Activated naive CD4-positive, alpha-beta T cell treated with anti-CD3 and anti-CD28 coated beads, Interleukin-2, amount 50 U/mL, for 16 hours (primary cell): Measurements from ENCODE around the gene BTG1.
A peak's percentile ranks its signal among the peaks of the same experiment; 100 is the strongest.
"Not testable (repeated sequence)": the region's sequence is repeated elsewhere in the genome, so short reads cannot be mapped to it uniquely, and the experiment has no call there.

Experiments
- DNase-seq: peaks from one replicate; pipeline ENCODE4 v3.0.0-alpha.2; 2020

BTG1 gene

DNA sequence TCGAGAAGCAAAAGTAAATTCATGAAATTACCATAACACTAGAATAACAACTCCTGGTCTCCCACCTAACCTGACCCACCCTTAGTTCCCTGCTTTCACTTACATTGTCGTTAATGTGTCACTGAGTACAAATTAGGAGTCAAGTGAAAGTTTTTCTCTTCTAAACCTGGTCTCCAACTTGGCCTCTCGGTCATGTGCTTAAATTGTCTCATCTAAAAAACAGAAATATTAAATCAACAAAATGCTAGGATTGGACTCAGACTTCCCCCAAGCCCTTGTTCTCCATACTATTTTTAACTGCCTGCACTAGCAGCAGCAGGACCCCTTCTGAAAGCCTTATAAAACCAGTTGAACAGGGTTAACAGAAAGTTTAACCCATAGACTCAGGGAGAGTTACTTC is 1.8 kb upstream of the BTG1 start:
- DNase-seq, result no peak

DNA sequence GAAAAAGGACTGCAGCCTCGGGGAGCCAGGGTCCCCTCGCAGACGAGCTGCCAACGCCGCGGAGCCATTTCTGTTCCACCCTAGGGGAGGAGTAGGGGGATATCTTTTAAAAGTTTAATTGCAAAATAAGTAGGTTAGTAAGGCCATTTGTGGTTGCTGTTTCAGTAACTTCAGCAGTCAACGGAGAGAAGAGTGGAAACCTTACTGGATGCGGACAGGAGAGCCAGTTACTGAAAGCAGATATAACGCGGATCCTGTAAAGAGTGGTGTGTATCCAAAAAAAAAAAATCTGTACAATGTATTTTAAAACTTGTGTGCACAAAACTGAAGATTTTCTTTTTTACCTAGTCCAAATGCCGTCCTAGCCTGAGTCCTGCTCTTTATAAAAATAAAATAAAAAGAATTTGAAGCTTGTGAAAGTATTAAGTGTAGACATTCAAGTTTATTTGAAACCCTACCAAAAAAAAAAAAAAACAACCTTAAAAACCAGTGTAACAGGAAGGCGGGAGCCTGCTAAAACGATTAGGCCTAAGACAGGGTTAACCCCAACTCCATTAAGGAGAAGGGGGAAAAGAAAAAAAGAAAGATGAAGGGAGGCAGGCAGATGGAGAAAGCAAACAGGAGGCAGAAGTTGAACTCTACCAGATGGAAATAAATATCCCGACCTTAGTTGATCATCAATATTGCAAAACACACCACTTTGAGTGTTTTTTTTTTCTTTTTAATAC is 1.0 kb upstream of the BTG1 start:
- DNase-seq, result no peak

DNA sequence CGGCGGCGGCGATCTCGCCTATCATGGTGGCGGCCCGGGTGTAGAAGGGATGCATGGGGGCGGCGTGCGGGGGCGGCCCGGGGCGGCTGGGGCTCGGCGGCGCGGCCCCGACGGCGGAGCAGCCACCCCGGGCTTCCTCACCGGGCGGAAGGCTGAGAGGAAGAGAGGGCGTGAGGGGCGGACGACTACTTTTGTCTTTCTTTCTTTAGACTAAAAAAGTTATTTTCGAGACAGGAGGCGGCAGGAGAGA is 240 bp downstream of the BTG1 start:
- DNase-seq, result no peak

DNA sequence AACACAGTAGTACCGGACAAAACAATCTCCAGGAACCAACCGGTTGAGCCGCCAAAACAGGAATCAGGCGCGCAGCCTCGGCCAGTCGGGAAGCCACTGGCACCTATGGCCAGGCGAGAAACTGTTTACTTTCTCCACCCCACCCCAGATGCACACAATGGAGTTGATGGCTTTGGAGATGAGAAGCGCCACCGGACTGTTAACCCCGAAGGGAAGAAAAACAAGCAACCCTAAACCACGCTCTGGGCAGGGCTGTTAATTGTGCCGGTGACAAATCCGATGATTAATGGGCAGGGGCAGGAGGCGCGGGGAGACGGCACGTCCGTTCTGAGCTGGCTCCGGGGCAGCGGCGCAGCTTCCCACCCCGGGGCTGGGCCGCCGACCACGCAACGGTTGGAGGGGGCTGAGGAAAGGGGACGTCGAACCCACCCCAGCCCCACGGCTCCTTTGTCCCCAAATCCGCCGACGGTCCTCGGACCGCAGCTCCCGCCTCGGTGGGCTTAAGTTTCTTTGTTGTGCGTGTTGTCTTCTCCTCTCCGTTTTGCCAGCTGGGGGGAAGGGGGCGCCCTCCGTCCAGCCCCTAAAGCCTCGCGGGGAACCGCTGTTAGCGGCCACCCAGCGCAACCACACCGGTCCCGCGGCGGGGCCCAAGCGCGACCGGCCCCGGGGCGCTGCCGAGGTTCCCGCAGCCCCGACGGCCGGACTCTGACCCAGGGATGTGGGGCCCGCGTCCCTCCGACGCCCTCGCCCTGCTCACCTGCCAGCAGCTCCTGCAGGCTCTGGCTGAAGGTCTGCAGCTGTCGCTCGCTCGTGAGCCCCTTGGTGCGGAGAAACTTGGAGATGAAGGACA is 790 bp downstream of the BTG1 start:
- DNase-seq, result peak; percentile 42

DNA sequence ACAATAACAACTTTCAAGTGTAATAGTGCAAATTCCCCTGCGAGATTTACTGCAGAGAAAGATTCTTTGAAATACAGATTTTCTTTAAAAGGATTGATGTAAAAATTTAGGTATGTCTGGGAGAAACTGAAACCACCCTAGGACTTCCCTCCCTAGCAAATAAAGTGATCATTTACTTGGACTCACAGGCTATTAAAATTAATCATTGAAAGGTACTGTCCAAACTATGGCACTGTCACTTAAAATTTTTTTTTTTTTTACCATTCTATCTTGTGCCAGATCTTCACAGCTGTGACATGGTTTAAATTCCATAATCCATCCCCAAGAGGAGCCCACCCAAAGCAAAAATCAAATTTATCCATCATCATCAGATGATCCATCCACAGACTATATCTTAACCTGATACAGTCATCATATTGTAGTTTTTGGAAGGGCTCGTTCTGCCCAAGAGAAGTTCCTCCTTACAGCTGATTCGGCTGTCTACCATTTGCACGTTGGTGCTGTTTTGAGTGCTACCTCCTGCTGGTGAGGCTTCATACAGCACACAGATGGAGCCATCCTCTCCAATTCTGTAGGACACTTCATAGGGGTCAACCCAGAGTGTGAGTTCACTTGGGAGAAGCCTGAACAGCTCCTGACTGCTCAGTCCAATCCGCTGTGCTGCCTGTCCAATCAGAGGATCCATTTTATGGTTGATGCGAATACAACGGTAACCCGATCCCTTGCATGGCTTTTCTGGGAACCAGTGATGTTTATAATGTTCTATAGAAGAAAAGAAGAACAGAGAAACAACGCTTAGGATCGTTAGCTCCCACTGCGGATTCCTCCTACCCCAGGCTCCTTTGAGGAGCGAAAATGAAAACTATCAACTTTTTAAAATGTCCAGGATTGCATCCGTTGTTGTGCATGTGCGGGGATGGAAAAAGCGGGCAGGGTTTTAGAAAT is 1.7 kb downstream of the BTG1 start:
- peak; percentile 66 for DNase-seq

DNA sequence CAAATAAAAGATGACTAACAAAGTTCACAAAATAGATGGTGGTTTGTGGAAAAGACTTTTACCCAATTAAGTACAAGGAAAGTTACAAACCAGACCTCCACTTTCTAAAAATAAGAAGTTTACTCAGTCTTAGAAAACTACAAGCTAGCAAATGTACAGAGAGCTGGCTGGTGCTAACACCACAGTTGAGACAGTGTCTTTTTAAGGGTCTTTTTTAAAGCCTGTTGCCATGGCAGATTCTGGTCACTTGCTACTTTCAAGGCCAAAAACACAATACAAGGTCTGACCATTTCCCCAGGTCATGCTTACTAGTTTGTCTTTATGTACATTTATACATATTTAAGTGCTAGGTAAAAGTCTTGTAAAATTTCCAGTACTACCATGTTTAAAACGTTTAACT is 2.4 kb downstream of the BTG1 start:
- DNase-seq, result no peak

DNA sequence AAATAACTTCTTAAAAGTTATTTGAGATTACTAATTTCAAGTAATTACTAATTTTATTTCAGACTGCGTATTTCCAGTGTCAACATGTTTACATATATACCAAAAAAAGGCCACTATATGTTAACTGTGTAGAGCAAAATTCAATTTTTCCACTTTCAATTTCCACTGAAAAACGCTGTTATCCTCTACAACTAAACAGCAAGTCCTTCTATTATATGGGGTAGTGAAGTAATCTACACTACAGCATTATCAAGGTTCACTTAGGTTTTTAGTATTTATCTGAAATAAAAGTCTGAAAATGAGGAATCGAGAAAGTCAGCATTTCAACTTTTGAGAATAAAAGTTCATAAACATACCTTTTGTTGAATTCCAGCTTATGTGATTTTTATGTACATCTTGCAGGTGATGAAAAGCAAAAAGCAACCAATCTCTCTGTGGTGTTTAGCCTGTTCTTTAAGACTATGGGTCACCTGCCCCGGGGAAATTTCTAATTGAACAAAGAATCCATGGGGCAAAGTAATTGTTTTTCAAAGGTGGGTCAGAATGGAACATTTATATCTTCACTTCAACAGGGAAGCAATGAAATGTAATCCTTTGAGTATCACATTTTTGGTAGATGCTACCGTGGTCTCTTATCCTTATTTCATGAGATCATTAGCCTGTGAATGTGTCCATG is 3.3 kb downstream of the BTG1 start:
- DNase-seq, result no peak

DNA sequence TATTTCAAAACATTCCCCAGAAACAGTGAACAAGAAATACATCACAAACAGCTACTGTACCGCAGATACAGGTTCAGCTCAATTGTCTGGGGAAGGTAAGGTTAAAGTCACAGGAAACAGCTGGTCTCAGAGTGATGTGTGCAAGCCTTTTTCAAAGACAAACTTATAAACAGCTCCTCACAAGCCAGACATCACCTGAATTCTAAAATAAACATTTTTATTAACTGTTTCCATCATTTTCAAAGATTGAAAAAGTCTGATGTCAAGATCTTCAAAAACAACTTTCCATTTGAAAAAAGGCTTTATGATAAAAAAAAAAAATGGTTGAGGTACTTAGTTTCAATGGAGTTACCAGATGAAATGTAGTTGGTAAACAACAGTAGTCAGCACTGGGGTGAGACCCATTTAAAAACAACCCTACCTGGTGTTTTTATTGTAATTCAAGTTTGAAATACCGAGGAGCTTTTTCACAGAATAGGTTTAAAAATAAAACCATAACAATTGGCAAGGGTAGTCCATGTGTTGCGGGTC is 4.0 kb downstream of the BTG1 start:
- DNase-seq, result no peak

DNA sequence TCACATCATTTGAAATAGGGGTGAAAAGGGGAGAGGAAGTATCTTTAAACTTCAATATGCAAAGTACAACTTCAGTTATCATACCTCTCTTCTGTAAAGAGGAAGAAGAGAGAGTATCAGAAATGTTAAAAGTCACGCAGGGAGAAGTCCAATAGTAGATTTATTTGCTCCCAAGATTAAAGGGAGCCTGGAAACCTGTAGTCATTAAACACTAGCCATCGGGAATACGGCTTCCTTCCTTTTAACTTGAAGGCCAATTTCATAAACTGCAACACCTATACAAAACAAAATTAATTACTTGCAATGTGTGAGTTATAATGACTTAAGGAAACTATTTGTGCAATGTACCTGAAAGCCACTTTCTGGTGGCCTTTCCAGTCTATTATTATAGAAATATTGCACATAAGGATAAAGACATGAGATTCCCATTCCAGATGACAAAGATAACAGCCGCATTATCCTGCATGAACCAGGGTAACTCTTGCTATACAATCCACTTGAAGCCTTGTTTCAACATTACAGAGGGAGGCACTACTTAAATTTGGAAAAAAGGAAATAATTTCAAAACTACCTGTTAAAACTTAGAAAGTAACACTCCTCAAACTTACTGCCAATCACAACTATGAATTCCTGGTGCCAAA is 4.6 kb downstream of the BTG1 start:
- DNase-seq, result no peak

DNA sequence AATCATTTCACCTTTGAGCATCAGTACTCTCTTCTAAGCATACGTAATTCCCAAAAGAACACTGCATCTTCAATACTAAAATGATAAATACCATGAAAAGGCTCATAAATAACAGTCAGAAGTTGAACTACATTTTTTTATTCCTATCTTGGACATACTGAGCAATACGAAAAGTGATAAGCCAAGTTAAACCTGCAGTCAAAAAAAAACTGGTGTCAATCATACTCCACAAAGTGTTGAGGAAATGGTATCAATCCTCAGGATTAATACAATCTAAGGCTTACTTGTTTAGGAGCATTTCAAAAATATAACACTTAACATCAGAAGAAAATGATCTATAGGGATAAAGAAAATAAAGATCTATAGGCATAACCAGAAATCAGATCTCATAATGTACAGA is 5.5 kb downstream of the BTG1 start:
- DNase-seq, result no peak

DNA sequence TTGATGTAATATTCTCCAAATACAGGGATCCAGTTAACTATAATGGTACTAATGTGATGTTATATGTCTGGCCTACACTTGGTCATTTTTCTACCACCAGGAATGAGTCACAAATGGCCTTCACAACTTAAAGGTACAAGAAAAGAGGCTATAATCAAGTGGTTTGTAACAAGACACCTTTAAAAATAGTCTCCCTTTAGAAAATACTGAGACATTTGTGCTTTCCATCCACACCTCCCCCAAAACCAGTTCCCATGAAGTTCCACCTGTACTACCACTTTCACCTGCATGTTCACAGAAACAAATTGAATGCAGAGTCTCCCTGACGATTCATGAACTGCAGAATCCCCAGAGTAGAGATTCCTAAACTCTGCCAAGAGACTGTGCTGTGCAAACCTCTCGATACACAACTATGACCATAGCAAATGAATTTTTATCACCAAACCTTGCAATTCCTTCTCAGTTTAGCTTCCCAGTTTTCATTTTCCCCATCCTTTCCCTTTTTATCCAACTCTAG is 6.0 kb downstream of the BTG1 start:
- DNase-seq, result no peak

DNA sequence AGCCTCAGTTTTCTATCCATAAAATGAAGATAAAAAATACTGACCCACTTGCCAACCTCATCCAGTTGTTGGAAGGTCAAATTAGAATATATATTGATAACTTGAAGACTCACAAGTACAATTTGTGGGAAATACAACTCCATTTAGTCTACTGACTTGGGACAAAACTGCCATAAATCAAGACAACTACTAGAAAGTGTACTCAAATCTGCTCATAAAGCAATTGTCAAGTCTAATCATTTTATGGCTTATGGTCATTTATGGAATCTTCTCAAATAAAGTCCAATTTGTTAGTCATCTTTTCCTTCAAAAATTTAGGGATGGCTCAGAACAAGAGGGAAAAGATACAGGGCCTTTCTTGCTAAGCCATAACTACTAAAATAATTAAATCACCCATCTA is 7.0 kb downstream of the BTG1 start:
- DNase-seq, result no peak

DNA sequence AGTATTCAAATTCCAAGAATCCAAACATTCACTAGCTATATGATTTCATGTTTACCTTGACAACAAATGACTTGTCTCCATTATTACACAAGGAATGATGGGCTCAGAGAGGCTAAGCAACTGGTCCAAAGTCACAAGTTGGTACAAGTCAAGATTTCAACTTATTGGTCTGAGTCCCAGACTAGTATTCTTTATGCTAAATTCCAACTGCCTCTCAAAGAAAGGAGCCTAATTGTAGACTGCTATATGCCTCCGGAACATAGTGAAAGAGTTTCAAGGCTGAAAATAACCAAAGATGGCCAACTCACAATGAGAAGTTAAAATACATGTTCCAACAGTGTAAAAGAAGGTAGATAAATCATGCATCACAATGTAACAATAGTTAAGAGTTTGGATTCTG is 7.5 kb downstream of the BTG1 start:
- DNase-seq, result no peak

DNA sequence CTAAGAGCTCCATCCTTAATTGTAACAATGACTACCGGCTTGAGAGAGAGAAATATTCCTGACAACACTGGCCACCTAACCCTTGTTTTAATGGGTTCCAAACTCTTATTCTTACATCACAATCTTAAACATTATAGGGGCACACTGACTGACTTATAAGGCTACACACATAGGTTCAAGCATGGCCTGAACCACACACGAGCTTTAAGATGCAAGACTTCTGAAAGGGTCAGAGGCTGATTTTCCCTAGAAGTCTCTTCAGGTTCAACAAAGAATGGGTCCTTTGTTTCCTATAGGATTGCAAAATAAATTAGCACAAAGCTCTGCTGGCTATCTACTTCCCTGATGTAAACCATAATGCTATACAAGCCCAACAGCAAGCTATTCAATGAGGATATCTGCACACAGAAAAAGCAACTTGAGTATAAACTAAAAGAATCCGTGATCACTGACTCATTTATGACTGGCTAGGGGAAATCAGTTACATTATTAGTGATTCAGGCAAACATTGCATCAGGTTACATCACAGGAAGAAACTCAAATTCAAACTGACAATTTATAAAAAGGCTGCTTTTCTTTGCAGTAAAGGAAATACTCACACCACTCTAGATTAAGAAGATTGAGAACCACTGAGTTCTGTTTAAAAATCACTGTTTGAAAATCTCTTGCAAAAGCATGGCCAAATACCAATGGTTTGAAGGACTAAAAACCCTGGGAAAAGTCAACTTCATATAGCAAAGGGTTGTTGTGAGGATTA is 8.5 kb downstream of the BTG1 start:
- DNase-seq, result no peak

DNA sequence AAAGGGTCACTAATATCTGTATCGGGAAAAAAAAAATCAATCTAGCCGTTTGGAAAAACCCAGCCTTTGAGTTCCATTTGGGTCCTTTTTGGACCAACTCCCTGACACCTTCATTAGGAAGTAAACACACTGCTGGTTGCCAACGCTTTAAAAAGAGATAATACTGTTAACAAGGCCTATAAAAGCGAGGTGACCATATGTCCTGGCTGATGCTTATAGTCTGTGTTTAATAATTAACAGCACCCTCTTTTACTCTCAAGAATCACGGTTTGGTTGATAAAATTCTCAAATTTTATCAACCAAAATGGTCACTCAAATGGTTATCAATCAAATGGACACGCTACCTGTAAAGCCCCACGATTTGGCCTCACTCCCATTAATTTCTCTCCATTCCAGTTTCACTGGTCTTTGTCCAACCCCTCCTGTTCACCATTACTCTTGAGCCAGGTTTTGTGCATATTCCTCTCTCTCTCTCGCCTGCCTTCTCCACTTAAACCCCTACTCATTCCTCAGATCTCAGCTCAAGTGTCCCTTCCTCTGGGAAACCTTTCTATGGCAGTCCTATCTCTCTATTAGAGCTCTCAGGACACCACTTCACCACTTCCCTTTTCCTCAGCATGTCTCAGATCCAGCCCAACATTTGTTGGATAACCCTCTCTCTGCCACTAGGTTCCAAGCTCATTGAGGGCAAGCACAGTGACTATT is 9.5 kb downstream of the BTG1 start:
- DNase-seq, result no peak

DNA sequence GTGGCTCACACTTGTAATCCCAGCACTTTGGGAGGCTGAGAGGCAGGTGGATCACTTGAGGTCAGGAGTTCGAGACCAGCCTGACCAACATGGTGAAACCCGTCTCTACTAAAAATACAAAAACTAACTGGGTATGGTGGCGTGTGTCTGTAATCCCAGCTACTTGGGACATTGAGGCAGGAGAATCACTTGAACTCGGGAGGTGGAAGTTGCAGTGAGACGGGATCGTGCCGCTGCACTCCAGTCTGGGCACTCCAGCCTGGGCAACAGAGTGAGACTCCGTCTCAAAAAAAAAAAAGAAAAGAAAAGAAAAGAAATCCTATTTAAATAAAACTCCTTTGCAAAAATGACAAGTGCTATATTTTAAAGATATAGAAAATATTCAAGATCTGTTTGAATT is 10.1 kb downstream of the BTG1 start:
- DNase-seq, result not testable (repeated sequence)

DNA sequence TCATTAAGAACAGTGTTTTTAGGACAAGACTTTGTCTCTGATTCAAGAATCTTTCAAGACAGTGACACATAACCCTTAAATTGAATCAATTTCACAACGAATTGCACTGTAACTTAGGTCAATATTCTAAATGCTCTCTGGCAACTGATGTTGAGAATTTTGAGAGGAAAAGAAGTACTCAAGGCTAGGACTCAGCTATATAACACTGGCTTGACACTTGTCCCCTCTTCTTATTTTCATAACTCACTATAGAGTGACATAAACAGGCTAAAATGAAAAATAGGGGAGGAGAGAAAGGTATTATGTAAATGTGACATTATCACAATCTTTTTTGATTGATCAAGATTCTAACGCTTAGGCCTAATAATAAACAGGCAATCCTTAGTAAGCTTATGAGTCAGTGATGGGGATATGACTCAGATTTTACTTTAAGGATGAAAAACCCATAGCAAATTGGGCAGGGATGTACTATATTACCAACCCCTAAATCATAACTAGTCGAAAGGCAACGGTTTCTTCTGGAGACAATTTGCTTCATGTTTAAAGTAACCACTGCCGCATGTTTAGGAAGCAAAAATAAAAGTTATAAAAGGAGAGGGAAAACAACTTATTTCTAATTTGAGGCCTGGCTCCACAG is 10.9 kb downstream of the BTG1 start:
- no peak for DNase-seq

DNA sequence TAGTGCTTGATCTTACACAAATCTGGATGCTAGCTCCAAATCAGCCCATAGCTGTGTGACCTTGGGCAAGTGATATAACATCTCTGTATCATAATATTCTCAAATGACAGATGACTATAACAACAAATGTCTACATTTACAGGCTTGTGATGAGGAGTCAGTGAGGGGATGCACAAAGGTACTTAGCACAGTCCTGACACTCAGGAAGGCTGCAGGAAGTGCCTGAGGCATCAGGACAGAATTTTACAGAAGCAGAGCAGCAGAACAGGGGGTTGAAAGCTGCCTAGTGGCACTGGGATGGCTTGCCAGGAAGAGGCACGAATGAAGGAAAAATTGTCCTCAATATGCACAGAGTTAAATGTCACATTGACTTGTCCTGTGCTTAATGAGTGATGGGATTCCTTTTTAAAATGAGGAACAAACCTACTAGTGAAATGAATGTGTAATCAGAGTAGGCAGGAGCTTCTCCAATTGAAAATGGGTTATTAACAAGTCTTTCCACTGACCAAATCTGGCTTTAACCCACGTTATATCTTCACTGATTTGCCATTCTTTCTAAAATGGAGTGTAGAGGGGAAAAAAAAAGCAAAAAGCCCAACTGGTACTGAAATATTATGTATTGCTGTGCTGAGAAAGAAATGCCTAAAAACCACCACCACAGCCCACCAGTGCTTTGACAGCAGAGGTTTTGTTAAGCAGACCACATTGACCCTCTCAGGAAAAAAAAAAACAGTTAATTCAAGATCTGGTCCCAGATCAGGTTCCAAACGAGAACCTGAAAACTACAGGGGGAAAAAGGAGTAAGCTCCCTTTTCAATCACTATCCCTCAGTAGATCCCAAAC is 11.6 kb downstream of the BTG1 start:
- DNase-seq, result no peak

DNA sequence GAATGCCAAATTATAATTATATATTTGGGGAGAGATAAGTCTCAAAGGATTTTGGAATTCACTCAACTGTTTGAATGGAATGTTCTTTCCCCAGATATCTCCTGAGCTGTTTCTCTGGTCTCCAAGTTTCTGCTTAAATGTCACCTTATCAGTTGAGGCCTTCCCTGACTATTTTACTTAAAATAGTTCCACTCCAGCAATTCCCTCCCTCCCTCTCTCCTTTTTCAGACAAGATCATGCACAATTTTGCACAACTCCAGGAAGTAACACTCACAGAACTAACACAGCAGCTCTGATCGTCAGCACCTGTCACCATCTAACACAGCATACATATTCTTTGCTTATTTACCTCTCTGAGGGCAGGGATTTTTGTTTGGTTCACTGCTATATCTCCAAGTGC is 12.5 kb downstream of the BTG1 start:
- no peak for DNase-seq
